Lower lobe of right lung (tissue), 2 donors: ENCODE measurements around the gene NSL1. TPM values are rescaled to one million over a fixed set of nuclear protein-coding genes. Genes with fewer than 3 reads are reported as not detected.
"Not testable (repeated sequence)": the region's sequence is repeated elsewhere in the genome, so short reads cannot be mapped to it uniquely, and the experiment has no call there.

Experiments used
- ATAC-seq, 2 donors: fragments of 200-7000 bp; cut with Tn5 transposase; one replicate each; pipeline ENCODE4 v1.9.1; 2020 to 2022; ENCODE audit warnings: mild to moderate bottlenecking in 2 of 2, moderate library complexity in 2 of 2
- DNase-seq: peaks from one replicate; pipeline ENCODE4 v3.0.0-alpha.2; 2020
- H3K27ac ChIP-seq: fragments of 200-600 bp; one replicate; pipeline ENCODE4 v1.8.0; 2022
- H3K27me3 ChIP-seq: fragments of 200-600 bp; one replicate; pipeline ENCODE4 v1.8.0; 2022; ENCODE audit warnings: low read depth
- H3K36me3 ChIP-seq: fragments of 200-600 bp; one replicate; pipeline ENCODE4 v1.8.0; 2022; ENCODE audit warnings: mild to moderate bottlenecking
- H3K4me1 ChIP-seq: fragments of 200-600 bp; one replicate; pipeline ENCODE4 v1.8.0; 2022
- H3K4me3 ChIP-seq: fragments of 200-600 bp; one replicate; pipeline ENCODE4 v1.8.0; 2022; ENCODE audit warnings: mild to moderate bottlenecking
- H3K9me3 ChIP-seq: fragments of 200-600 bp; one replicate; pipeline ENCODE4 v1.8.0; 2022
- intact Hi-C: fragments of 100-400 bp; cut with DNase I; formaldehyde crosslinking; loops from one replicate; pipeline ENCODE4 v1.11.0; 2022
- long read RNA-seq: library from polyadenylated mRNA; unstranded; transcript quantifications from one replicate; pipeline ENCODE4 v2.0.0, GENCODE V29; 2021
- total RNA-seq: library from RNA; stranded (reverse); fragmentation: NEBNext Ultra II Directional; extraction: Animal tissue kit (Norgen Biotek cat#: 25700); gene quantifications from one replicate; pipeline ENCODE4 v1.2.1, GENCODE V29; 2021
- TF ChIP-seq, protein P1 (sequence below): fragments of 200-600 bp; IDR thresholded peaks from one replicate; pipeline ENCODE4 v1.8.0; 2022; ENCODE audit warnings: antibody characterized with exemption, mild to moderate bottlenecking
- donor health status: DM: no; HTN: yes; CAD: no; lungs with severe emphysema.

The NSL1 gene, protein sequence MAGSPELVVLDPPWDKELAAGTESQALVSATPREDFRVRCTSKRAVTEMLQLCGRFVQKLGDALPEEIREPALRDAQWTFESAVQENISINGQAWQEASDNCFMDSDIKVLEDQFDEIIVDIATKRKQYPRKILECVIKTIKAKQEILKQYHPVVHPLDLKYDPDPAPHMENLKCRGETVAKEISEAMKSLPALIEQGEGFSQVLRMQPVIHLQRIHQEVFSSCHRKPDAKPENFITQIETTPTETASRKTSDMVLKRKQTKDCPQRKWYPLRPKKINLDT
- total RNA-seq: 30.8 TPM
- long read RNA-seq, transcript NSL1-202 (6 exons, 2,317 nt): major isoform, 21 of 30 reads
- long read RNA-seq, partial matches to known transcripts: 0 of 30 reads
- long read RNA-seq, other reads (novel, unspliced or antisense): 5 of 30 reads

DNA sequence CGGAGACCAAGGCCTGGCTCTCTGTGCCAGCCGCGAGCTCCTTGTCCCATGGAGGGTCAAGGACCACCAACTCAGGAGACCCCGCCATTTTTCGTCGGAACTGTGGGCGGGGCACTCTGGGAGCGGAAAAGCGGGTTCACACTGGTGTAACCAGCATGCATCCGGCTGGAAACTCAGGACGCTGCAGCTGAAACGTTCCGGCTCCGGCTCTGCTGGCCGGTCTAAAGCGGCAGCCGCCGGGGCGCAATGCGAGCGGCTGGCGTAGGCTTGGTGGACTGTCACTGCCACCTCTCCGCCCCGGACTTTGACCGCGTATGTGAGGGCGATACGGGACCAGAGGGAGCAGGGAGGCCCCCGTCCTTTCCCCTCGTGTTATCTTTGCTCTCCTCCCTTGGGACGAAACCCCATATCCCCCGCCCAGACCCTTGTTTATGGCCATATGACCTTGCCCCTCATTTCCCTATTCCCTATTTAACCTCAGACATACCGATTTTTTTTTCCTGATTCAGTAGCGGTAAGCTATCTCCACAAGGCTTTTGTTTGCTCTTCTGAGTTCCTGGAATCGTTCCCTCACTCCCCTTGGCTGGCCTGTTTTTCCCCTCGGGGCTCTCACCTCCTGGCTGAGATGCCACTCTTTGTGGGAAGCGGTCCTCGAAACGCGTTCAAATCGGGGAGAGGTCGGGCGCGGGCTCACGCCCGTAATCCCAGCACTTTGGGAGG is at the start of gene NSL1, which contains the start of gene TATDN3:
Gene NSL1, minus strand, starts transcription at position 102 of the 720 bp plus-strand sequence. Its CDS starts 14 bp downstream, at position 88.
Gene TATDN3, plus strand, starts transcription at position 219 of the 720 bp plus-strand sequence. Its CDS starts 28 bp downstream, at position 247.
- peaks cover 30% of the 10 kb centered on the region for H3K4me1 ChIP-seq
- intact Hi-C loops: no loop called here
- TF ChIP-seq, protein P1, sequence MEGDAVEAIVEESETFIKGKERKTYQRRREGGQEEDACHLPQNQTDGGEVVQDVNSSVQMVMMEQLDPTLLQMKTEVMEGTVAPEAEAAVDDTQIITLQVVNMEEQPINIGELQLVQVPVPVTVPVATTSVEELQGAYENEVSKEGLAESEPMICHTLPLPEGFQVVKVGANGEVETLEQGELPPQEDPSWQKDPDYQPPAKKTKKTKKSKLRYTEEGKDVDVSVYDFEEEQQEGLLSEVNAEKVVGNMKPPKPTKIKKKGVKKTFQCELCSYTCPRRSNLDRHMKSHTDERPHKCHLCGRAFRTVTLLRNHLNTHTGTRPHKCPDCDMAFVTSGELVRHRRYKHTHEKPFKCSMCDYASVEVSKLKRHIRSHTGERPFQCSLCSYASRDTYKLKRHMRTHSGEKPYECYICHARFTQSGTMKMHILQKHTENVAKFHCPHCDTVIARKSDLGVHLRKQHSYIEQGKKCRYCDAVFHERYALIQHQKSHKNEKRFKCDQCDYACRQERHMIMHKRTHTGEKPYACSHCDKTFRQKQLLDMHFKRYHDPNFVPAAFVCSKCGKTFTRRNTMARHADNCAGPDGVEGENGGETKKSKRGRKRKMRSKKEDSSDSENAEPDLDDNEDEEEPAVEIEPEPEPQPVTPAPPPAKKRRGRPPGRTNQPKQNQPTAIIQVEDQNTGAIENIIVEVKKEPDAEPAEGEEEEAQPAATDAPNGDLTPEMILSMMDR: no peak
- ATAC-seq (peak; percentile 97 to 98), DNase-seq (peak; percentile 91)
- no peaks in the 10 kb centered on the region for H3K27me3 ChIP-seq
- peak within 1 kb of the TSS; percentile 93 for H3K27ac ChIP-seq
- H3K9me3 ChIP-seq: no peaks in the 10 kb centered on the region
- peak within 1 kb of the TSS; percentile 81 for H3K4me3 ChIP-seq
- peaks cover 13% of the 10 kb centered on the region for H3K36me3 ChIP-seq

DNA sequence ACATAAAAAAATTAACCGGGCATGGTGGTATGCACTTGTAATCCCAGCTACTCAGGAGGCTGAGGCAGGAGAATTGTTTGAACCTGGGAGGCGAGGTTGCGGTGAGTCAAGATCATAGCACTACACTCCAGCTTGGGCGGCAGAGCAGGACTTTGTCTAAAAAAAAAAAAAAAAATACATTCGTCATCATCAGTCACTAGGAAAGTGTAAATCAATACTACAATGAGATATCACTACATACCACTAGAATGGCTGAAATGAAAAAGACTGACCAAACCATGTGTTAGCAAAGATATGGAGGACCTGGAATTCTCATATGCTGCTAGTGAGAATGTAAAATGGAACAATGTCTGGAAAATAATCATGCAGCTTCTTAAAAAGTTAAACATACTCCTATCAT is 46.6 kb upstream of the NSL1 start:
- Histone ChIP-seq H3K27me3 (no peaks in the 10 kb centered on the region), H3K4me1 (no peaks in the 10 kb centered on the region), H3K9me3 (no peaks in the 10 kb centered on the region), H3K36me3 (no peaks in the 10 kb centered on the region), H3K27ac (no peak overlapping the region), H3K4me3 (no peak overlapping the region)
- TF ChIP-seq, protein P1: no peak
- DNase-seq: no peak
- intact Hi-C loops: no loop called here
- no peak for ATAC-seq

DNA sequence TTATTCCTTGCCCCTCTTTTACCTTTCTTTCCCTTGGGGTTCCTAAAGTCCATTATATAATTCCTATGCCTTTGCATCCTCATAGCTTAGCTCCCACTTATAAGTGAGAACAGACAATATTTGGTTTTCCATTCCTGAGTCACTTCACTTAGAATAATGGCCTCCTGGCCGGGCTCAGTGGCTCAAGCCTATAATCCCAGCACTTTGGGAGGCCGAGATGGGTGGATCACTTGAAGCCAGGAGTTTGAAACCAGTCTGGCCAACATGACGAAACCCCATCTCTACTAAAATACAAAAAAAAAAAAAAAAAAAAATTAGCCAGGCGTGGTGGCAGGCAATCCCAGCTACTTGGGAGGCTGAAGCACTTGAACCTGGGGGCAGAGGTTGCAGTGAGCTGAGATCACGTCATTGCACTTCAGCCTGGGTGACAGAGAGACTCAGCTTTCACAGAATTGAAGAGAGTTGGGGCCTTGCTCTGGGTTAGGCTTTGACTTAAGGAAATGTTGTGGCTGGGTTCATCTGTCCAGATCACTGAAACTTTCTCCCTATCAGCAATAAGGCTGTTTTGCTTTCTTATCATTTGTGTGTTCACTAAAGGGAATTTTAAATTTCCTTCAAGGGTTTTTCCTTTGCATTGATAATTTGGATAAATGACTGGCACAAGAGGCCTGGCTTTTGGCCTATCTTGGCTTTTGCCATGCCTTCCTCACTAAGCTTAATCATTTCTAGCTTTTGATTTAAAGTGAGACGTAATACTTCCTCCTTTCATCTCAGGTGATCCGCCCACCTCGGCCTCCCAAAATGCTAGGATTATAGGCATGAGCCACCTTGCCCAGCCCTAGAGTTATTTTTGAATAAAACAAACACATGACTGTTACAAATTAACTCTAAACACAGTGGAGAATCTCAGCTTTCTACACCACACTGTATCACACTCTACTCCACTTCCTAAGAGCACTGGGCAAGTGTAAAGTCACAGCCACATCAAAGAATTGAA is 41.9 kb upstream of the NSL1 start:
- H3K9me3 ChIP-seq, H3K27me3 ChIP-seq, H3K4me3 ChIP-seq, H3K36me3 ChIP-seq, intact Hi-C loops, H3K4me1 ChIP-seq: not testable (repeated sequence)
- ATAC-seq (peak; percentile 87 to 89), DNase-seq (peak; percentile 57)
- peak overlapping the region; percentile 47 for H3K27ac ChIP-seq

DNA sequence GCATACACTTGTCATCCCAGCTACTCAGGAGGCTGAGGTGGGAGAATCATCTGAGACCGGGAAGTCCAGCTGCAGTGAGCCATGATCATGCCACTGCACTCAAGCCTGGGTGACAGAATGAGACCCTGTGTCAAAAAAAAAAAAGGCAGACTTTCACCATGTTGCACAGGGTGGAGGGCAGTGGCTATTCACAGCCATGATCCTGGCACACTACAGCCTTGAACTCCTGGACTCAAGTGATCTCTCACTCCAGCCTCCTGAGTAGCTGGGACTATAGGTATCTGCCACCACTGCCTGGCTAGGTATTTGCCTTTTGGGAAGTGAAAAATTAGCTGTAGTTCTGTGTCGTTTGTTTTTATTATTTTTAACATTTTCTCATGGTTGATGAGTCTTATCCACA is 36.8 kb upstream of the NSL1 start:
- Histone ChIP-seq H3K27ac (no peak overlapping the region), H3K4me3 (no peak overlapping the region), H3K9me3 (peaks cover 13% of the 10 kb centered on the region), H3K4me1 (no peaks in the 10 kb centered on the region), H3K27me3 (no peaks in the 10 kb centered on the region), H3K36me3 (no peaks in the 10 kb centered on the region)
- DNase-seq (no peak), ATAC-seq (no peak)
- intact Hi-C loops: no loop called here
- TF ChIP-seq, protein P1: no peak

DNA sequence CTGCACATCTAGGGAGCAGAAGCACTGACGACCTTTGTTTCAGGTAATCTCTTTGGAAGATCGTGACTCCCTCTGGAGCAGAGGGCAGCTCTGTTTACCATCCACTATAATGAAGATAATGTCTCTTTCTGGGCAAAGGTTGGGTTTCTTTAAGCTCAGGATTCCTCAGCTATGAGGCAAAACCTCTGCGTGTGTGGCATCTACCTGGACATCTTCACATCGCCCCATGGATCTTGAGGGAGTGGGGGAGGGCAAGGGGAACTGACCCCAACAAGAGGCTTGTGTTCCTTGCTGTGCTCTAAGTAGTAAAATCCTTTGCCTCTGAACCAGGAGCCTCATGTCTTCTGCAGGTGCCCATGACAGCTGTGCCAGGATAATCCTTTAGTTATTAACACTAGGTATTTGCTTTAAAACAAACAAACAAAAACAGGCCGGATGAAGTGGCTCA is 36.3 kb upstream of the NSL1 start:
- peaks cover 13% of the 10 kb centered on the region for H3K9me3 ChIP-seq
- intact Hi-C loops: no loop called here

More for the DNA sequence above, 36.3 kb upstream of the NSL1 start:
- Histone ChIP-seq H3K4me1 (no peaks in the 10 kb centered on the region), H3K4me3 (no peak overlapping the region), H3K27me3 (no peaks in the 10 kb centered on the region), H3K36me3 (no peaks in the 10 kb centered on the region), H3K27ac (no peak overlapping the region)
- TF ChIP-seq, protein P1: no peak
- DNase-seq (no peak), ATAC-seq (no peak)
